Urinary bladder (tissue), 4 donors: ENCODE data around the gene SPAG9. TPM values are rescaled to one million over a fixed set of nuclear protein-coding genes. Genes with fewer than 3 reads are reported as not detected.
"Not testable (repeated sequence)": the region's sequence is repeated elsewhere in the genome, so short reads cannot be mapped to it uniquely, and the experiment has no call there.

Source experiments
- DNase-seq: peaks from one replicate; pipeline ENCODE4 v3.0.0-alpha.2; 2015; ENCODE audit errors: extremely low spot score
- H3K27ac ChIP-seq: one replicate; pipeline ENCODE4 v1.5.1; 2013; ENCODE audit warnings: low read depth, mild to moderate bottlenecking, moderate library complexity
- H3K36me3 ChIP-seq: one replicate; pipeline ENCODE4 v1.6.1; 2013; ENCODE audit warnings: mild to moderate bottlenecking, moderate library complexity; ENCODE audit not compliant: insufficient read depth
- H3K4me1 ChIP-seq: one replicate; pipeline ENCODE4 v1.6.1; 2013; ENCODE audit warnings: mild to moderate bottlenecking, moderate library complexity; ENCODE audit not compliant: insufficient read depth
- H3K4me3 ChIP-seq: one replicate; pipeline ENCODE4 v1.5.1; 2013; ENCODE audit warnings: low read depth, low read length
- WGBS: extraction: QIAGEN DNeasy Blood & Tissue Kit; methylation state at CpG from one replicate; pipeline ENCODE4 v1.1.7; 2013; 5-methylcytosine and 5-hydroxymethylcytosine counted together
- polyA plus RNA-seq: library from polyadenylated mRNA; stranded (reverse); fragments of 200-250 nt; gene quantifications from one replicate; pipeline ENCODE4 v1.2.3, GENCODE V29; 2013
- total RNA-seq: library from RNA; depleted of rRNA; stranded (reverse); fragments of >200 nt; gene quantifications from one replicate; pipeline ENCODE4 v1.2.3, GENCODE V29; 2014
- donor health status: healthy with polysubstance abuse.
- donor health status: healthy.

SPAG9 gene
- total and polyA plus RNA-seq, 2 donors: 53.9 to 211 TPM

DNA sequence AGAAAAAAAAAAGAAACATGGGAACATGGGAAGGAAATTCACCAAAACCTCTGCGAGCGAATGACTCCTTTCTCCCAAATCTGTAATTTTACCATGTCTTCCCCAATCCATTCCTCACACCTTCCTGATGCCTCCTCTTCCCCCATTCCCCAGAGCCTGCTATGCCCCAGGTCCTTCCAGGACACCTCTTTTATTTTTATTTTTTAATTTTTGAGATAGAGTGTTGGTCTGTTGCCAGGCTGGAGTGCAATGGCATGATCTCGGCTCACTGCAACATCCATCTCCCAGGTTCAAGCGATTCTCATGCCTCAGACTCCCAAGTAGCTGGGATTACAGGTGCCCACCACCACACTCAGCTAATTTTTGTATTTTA lies 179.0 kb downstream of the SPAG9 start:
- not testable (repeated sequence) for H3K4me1 ChIP-seq, H3K36me3 ChIP-seq, H3K4me3 ChIP-seq, H3K27ac ChIP-seq, DNase-seq
- 97% methylated on average over 4 of the region's 4 CpGs for WGBS

DNA sequence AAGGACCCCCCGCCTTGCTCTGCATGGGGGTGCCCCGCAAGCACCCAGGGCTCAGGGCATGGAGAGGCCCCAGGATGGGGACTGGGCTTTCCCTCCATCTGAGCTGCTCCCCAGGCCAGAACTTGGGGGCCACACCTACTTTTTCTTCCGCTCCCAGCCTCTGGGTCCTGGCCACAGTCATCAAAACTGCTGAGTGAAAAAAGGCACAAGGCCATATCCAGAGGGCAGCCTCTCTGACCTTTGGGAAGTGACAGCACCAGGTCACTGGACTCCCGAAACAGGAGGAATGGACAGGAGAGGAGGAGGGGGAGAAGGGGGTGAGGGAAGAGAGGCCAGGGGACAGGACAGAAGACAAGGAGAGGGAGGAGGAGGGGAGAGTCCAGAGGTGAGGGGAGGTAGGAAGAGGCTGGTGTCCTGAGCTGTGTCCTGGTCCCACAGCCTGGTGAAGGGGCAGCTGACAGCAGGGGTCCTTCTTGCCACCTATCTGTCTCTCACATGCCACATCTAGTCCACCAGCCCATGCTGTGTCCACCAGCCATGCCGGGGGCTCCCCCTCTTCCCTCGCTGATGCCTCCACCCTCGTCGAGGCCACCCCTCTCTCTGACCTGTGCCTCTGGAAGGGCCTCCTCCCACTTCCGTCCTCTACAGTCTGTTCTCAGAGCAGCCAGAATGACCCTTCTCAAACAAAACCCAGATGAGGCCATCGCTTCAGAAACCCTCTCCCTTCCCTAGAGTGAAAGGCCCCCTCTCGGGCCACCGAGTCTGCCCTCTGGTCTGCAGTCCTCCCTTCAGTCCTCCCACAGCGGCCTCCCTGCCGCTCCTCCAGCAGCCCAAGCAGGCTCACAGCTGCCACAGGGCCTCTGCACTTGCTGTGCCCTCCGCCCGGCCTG lies 180.6 kb downstream of the SPAG9 start:
- H3K27ac ChIP-seq: no peak overlapping the region
- H3K4me1 ChIP-seq: no peaks in the 10 kb centered on the region
- no peaks in the 10 kb centered on the region for H3K36me3 ChIP-seq
- 91% methylated on average over 16 of the region's 16 CpGs for WGBS
- H3K4me3 ChIP-seq: no peak overlapping the region
- no peak for DNase-seq

DNA sequence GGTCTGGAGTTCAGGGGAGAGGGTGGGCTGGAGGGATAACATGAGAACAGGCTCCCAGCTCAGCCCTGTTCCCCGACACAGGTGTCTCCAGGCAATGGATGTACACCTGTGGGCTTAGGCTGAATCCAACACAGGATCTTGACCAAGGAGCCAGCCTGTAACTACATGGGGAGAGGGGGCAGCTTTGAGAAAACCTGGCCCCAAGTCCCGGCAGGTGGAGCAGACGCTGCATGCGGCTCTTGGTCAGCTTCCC lies 181.2 kb downstream of the SPAG9 start:
- DNase-seq: no peak
- WGBS: 90% methylated on average over 4 of the region's 4 CpGs
- Histone ChIP-seq H3K4me1 (no peaks in the 10 kb centered on the region), H3K27ac (no peak overlapping the region), H3K36me3 (no peaks in the 10 kb centered on the region), H3K4me3 (no peak overlapping the region)

DNA sequence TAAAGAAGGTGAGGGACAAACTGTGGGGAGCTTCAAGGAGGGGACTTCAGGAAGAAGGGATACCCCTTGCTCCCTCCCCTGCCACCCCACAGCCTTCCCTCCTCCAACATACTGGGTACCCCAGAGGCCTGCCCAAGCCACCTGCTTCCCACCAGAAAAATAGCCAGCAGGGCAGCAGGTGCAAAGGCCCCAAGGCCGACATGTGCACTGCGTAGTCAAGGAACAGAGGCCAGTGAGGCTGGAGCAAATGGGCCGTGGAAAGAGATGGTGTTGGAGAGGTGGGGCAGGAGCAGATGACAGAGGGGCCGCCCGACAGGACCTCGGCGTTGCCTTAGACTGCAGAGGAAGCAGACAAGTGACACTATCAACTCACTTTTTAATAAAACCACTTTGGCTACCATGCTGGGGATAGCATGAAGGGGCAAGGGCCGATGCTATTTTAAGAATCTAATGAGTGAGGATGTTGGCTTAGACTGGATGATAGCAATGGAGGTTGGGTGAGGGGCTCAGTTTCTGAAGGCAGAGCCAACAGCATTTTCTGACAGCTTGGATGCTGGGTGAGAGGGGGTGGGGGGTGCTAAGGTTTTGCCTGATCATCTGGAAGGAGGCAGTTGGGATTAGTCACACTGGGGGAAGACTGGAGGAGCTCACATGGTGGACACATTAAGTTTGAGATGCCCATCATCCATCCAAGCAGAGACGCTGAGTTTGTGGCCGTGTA lies 181.7 kb downstream of the SPAG9 start:
- H3K36me3 ChIP-seq: no peaks in the 10 kb centered on the region
- no peak overlapping the region for H3K4me3 ChIP-seq
- no peaks in the 10 kb centered on the region for H3K4me1 ChIP-seq
- H3K27ac ChIP-seq: no peak overlapping the region
- no peak for DNase-seq
- WGBS: 92% methylated on average over 10 of the region's 10 CpGs

DNA sequence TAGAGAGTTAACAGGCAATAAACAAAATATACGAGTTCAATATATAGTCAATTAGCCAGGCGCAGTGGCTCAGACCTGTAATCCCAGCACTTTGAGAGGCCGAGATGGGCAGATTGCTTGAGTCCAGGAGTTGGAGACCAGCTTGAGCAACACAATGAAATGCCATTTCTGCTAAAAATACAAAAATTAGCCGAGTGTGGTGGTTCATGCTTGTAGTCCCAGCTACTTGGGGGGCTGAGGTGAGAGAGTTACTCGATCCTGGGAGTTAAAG lies 184.7 kb downstream of the SPAG9 start:
- Histone ChIP-seq H3K4me1 (no peaks in the 10 kb centered on the region), H3K4me3 (no peak overlapping the region), H3K36me3 (no peaks in the 10 kb centered on the region), H3K27ac (no peak overlapping the region)
- no peak for DNase-seq
- 79% methylated on average over 5 of the region's 5 CpGs for WGBS

DNA sequence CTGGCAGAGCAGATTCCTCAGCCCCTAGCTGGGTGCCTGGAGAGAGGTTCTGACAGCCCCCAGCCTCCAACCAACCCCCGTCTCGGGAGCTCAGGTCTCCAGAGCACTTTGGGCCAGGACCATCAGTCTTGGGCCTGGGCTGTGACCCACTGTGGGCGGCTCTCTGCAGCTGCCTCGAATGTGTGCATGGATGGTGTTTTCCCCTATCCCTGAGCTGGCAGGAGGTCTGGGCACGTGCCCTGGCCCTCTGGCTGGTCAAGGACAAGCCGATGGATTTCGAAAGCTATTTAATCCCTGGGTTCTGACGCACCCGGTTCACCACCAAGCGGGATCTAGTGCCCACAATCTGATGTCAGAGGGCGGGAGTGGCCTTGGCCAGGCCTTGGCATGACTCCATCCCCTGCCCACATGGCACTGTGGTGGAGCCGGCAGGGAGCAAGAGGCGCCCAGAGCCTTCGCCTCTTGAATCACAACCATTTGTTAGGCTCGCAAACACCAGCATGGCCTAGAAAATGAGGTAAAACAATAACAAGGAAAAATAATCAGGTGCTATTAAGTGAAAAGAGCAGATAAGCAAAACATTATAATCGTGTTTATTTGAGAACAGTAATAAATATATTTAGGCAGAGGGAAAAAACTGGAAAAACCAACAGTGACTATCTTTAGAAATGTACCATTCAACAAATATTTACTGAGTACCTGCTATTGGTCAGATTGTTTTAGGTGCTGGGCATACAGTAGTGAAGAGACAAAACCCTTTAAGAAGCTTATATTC lies 185.3 kb downstream of the SPAG9 start:
- H3K4me3 ChIP-seq: no peak overlapping the region
- no peaks in the 10 kb centered on the region for H3K36me3 ChIP-seq
- no peaks in the 10 kb centered on the region for H3K4me1 ChIP-seq
- 75% methylated on average over 16 of the region's 16 CpGs for WGBS
- DNase-seq: no peak
- no peak overlapping the region for H3K27ac ChIP-seq

DNA sequence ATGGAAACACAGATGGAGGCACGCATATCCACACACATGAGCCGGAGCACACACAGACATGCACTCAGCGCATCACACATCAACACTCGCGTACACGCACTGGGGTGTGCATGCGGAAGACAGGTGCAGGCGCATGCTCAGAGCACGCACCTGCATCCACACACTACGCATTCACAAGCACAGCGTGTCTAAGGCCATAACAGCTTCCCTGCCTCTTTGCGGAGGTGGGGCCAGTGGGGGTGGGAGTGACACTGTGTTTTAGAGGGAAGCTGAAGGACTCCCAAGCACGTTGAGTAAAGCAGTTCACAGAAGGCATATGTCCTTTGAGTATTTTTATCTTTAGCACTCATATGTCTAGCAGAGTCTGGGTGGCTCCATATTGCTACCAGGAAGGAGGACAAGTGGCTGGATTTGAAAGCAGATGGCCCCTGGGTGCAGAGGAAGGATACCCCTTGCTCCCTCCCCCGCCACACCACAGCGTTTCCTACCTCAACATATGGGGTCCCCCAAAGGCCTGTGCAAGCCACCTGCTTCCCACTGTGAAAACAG lies 185.9 kb downstream of the SPAG9 start:
- 91% methylated on average over 15 of the region's 15 CpGs for WGBS
- DNase-seq: no peak
- Histone ChIP-seq H3K4me1 (no peaks in the 10 kb centered on the region), H3K4me3 (no peak overlapping the region), H3K36me3 (no peaks in the 10 kb centered on the region), H3K27ac (no peak overlapping the region)

DNA sequence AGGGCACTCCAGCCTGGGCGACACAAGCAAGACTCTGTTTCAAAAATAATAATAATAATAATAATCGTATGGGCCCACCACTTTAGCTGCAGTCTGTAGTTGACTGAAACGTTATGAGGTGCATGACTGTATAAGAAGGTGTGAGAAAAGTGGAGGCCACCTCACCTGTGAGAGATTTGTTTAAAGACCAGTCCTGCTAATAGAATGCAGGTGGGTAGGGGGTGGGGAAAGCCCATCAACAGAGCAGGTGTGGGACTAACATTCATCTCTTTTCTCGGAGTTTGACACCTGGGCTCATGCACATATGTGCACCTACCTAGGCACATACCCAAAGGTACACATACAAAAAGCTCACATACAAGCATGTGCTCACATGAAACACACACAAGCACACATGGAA lies 186.5 kb downstream of the SPAG9 start:
- Histone ChIP-seq H3K4me3 (no peak overlapping the region), H3K4me1 (no peaks in the 10 kb centered on the region), H3K27ac (no peak overlapping the region), H3K36me3 (no peaks in the 10 kb centered on the region)
- no peak for DNase-seq
- 86% methylated on average over 4 of the region's 4 CpGs for WGBS

DNA sequence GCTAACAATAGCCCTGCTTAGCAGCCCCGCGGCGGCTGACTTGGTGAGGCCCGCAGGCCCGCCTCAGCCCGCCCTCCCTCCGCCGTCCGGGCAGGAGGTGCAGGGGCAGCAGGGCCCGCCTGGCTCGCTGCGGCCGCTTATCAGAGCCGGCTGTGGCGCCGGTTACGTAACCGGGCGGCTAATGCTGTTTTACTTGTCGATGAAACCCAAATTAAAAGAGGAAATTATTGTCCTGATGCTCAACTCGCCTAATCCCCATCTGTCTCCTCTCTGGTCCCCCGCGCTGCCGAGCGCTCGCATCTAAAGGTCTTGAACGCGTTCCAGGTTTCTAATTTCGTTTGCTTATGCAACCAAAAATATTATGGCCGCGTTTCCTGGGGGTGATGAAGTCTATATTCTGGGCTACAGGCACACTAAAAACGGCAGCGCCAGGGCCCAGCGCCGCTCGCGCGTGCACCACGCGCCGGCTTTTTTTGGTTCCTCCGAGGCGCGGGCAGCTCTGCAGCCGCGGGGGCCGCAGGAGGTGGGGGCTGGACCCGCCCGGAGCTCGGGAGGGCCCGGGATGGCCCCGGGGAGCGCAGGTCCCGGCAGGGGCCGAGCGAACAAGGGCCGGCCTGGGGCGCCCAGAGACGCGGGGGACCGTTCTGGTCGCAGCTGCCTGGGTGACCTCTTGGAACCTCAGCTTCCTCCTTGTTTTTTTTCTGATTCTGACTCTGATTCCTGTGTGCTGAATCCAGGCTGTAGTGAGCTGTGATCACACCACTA lies 189.3 kb downstream of the SPAG9 start:
- DNase-seq: peak; percentile 76
- Histone ChIP-seq H3K4me3 (peak overlapping the region; percentile 38), H3K36me3 (no peaks in the 10 kb centered on the region), H3K4me1 (no peaks in the 10 kb centered on the region), H3K27ac (peak overlapping the region; percentile 98)
- under 1% methylated on average over 62 of the region's 62 CpGs for WGBS

DNA sequence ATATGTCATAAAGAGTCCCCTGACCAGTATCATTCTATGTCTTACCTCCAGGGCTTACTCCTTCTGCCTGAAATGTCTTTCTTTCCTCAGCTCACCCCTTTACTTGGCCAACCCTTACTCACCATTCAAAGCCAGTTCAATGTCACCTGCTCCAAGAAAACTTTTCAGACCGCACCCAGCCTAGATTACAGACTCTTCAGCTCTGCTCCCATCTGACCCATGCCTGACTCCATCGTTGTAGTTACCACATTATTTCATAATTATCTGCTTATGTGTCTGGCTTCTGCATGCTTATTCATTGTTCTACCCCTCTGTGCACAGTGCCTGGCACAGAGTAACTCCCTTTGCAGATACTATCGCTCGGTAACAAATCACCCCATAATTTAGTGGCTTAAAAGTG lies 192.0 kb downstream of the SPAG9 start:
- no peak for DNase-seq
- Histone ChIP-seq H3K27ac (no peak overlapping the region), H3K4me1 (no peaks in the 10 kb centered on the region), H3K4me3 (no peak overlapping the region), H3K36me3 (no peaks in the 10 kb centered on the region)
- 88% methylated on average over 4 of the region's 4 CpGs for WGBS

DNA sequence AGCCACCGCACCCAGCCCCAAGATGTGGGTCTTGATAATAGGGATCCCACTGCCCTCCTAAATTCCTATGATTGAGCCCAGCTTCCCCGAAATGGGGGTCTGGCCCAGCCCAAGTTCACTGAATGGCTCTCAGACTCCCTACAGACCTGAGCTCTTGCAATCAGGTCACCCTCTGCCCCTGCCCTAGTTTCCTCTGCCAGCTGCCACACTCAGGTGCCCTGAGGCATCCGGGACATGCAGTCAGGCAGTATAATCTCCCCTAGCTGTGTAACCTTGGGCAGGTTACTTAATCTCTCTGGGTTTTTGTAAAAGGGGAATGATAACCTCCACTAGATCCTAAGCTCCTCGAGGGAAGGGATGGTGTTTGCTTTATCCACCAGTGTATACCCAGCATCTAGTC lies 193.4 kb downstream of the SPAG9 start:
- DNase-seq: no peak
- H3K27ac ChIP-seq: no peak overlapping the region
- 83% methylated on average over 4 of the region's 4 CpGs for WGBS
- H3K4me3 ChIP-seq: no peak overlapping the region
- H3K4me1 ChIP-seq: no peaks in the 10 kb centered on the region
- H3K36me3 ChIP-seq: no peaks in the 10 kb centered on the region

DNA sequence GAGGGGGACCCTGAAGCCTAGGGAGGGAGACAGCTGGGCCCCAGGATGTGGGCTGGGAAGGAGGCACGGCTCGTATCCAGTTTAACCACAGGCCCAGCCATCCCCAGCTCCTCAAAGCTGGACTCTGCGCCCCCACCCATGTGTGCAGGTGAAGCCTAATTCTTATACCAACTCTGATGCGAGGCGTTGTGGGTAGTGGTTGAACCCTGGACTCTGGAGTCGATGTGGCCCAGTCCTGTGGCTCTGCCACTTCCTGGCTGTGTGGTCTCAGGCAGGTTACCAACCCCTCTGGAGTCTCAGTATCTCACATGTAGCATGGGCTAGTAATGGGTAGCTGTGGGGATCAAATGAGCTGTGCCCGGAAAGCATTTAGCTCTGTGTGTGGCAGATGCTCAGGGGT lies 194.1 kb downstream of the SPAG9 start:
- no peak for DNase-seq
- Histone ChIP-seq H3K4me1 (no peaks in the 10 kb centered on the region), H3K4me3 (no peak overlapping the region), H3K27ac (no peak overlapping the region), H3K36me3 (no peaks in the 10 kb centered on the region)
- WGBS: 91% methylated on average over 7 of the region's 7 CpGs

DNA sequence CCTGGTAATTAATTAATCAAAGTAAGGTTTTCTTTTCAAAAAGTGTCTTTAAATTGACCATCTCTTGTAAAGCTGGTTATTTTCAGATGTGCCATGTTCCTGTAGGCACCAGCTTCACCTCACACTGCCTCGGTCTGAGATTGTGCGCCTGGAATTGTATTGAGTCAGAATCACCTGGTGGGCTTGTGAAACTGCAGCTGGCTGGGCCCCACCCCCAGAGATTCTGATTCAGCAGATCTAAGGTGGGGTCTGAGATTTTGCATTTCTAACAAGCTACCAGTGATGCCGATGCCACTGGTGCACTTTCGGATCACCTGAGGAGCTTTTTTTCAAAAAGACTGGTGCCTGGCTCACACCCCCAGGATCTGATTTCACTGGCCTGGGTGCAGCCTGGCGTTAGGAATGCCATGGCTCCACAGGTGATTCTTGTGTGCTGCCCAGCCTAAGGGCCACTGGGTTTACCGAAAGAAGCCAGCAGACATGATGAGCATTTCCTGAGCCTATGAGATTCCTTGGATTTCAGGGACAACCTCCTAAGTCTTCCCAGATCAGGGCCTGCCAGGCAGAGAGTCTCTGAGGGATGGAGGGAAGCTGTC lies 195.3 kb downstream of the SPAG9 start:
- Histone ChIP-seq H3K4me3 (no peak overlapping the region), H3K27ac (no peak overlapping the region), H3K4me1 (no peaks in the 10 kb centered on the region), H3K36me3 (no peaks in the 10 kb centered on the region)
- no peak for DNase-seq
- 87% methylated on average over 6 of the region's 6 CpGs for WGBS
